ENCODE data around the gene AMACR. TPM values are rescaled to one million over a fixed set of nuclear protein-coding genes. Genes with fewer than 3 reads are reported as not detected.

Gene AMACR
- total RNA-seq, 1 experiment from 2014 or later = 23.6 TPM

Other genes starting within 250 kb of the AMACR start
- 13.5 and 16.7 TPM in 2 replicates for gene ADAMTS12, start 116.1 kb downstream of the AMACR start, total RNA-seq (2014; rRNA removed; shearing (Covaris generic))
- not detected in 2 replicates for gene RXFP3, start 71.7 kb downstream of the AMACR start, total RNA-seq (2014; rRNA removed; shearing (Covaris generic))
- gene SLC45A2, start 23.4 kb downstream of the AMACR start, total RNA-seq (2014; rRNA removed; shearing (Covaris generic)) = not detected in 2 replicates
- gene C1QTNF3, start 35.2 kb upstream of the AMACR start, total RNA-seq (2014; rRNA removed; shearing (Covaris generic)) = 1.1 and 1.3 TPM in 2 replicates

Data from M059J (cell line).